Measurements from ENCODE around the gene ATP1A3. TPM values are rescaled to one million over a fixed set of nuclear protein-coding genes. Genes with fewer than 3 reads are reported as not detected.
A peak's percentile ranks its signal among the peaks of the same experiment; 100 is the strongest.
"Not testable (repeated sequence)": the region's sequence is repeated elsewhere in the genome, so short reads cannot be mapped to it uniquely, and the experiment has no call there.

The ATP1A3 gene
- total and polyA plus RNA-seq, 5 experiments from 2014 or later: 2.8 to 6.2 (median 3.4) TPM

GRCh38 chr19:41999878-42000208 lies 5.8 kb upstream of the ATP1A3 start:
- peaks cover 25 to 34% (median 31%) of the 10 kb centered on the region in 4 donors for H3K4me1 Mint-ChIP-seq
- POLR2A ChIA-PET: no interaction called here
- ATAC-seq: no peak
- H3K9me3 Mint-ChIP-seq: peaks cover 0 to 9% (median 0%) of the 10 kb centered on the region in 9 donors
- H3K27ac Mint-ChIP-seq: no peak overlapping the region
- H3K36me3 Mint-ChIP-seq: peaks cover 0 to 11% (median 5%) of the 10 kb centered on the region in 3 donors
- peak overlapping the region in 2 of 10 donors; percentile 56 to 57 for H3K4me3 Mint-ChIP-seq
- DNase-seq: no peak
- peaks cover 49 to 77% (median 66%) of the 10 kb centered on the region in 5 donors for H3K27me3 Mint-ChIP-seq

DNA sequence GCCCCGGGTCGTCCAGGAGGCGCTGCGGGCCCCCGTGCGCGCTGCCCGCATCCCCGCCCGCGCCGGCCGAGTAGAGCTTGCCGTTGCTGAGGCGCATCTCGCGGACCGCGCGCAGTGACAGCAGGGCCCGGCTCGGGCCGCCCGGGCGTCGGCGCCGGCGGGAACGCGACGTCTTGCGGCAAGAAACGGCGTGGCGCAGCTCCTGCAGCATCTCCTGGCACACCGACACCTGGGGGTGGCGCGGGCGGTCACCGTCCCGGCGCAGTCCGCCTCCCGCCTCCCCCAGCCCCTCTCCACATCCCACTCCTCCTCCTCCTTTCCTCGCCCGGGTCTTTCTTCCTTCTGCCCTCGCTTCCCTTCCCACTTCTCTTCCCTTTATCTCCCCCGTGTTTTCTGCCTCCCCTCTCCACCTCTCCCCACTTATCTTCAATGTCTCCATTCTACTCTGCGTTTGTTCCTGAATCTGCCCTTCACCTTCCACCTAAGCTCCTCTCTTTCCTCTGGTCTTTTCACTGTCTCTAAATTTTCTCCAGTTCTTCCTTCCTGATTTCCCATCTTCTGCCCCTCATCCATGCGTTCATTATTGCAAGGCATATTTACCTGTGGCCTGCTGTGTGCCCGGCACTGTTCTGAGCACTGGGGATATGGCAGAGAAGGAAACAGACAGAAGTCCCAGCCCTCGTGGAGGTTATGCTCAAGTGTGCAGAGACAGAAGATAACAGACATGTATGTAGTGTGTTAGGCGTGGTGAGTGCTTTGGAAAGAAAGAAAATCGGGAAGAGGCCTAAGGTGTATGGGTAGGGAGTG lies 5.2 kb upstream of the ATP1A3 start:
- POLR2A ChIA-PET: no interaction called here
- Mint-ChIP-seq H3K9me3 (peaks cover 0 to 9% (median 0%) of the 10 kb centered on the region in 9 donors), H3K27me3 (peaks cover 51 to 81% (median 66%) of the 10 kb centered on the region in 5 donors), H3K4me3 (peak overlapping the region in 7 of 10 donors; percentile 8 to 65 (median 56)), H3K4me1 (peaks cover 25 to 39% (median 34%) of the 10 kb centered on the region in 4 donors), H3K36me3 (peaks cover 0 to 11% (median 5%) of the 10 kb centered on the region in 3 donors), H3K27ac (peak overlapping the region in 1 of 10 donors; percentile 65)
- DNase-seq (no peak), ATAC-seq (no peak)

DNA sequence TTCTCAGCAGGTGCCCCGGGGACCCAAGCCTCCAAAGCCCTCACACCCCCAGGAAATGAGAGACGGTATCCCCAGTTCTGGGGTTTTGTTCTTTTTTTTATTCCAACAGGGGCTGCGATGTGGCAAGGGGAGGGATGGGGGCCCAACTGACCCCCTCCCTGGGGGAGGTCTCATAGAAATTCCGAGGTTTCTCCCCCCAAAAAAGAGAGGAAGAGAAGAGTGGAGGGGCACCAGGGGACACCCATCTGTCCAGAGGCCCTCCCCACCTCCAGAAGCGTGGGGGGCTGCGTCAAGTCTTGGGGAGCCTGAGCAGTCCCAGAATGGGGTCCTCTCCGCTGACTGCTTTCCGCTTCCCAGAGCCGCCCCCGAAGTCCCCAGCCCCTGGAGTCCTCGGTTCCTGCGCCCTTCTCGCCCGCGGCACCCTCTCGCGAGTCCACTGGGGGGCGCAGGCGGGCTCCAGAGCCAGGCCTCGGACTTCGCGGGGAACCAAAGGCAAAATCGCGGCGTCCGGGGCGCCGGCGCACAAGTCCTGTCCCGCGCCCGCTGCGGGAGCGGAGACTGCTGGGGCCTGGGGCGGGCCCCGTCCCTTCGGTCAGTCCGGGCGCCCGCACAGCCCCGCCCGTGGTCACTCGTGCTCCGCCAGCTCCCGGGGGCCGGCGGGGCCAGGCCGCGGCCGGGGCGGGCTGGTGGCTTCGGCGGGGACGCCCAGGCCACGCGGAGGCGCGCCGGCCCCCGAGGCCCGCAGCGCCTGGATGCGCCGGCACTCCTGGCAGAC lies 4.4 kb upstream of the ATP1A3 start:
- peak overlapping the region in 5 of 10 donors; percentile 11 to 58 (median 46) for H3K4me3 Mint-ChIP-seq
- DNase-seq (peak in 5 of 10 donors; percentile 17 to 33 (median 20)), ATAC-seq (no peak)
- POLR2A ChIA-PET: no interaction called here
- peaks cover 45 to 76% (median 58%) of the 10 kb centered on the region in 5 donors for H3K27me3 Mint-ChIP-seq
- peaks cover 0 to 11% (median 5%) of the 10 kb centered on the region in 3 donors for H3K36me3 Mint-ChIP-seq
- H3K27ac Mint-ChIP-seq: no peak overlapping the region
- H3K4me1 Mint-ChIP-seq: peaks cover 27 to 42% (median 37%) of the 10 kb centered on the region in 4 donors
- peaks cover 0 to 9% (median 0%) of the 10 kb centered on the region in 9 donors for H3K9me3 Mint-ChIP-seq

- POLR2A ChIA-PET: no interaction called here
- Mint-ChIP-seq H3K4me3 (peak overlapping the region in 9 of 10 donors; percentile 4 to 58 (median 38)), H3K4me1 (peaks cover 26 to 46% (median 40%) of the 10 kb centered on the region in 4 donors), H3K27me3 (peaks cover 45 to 76% (median 55%) of the 10 kb centered on the region in 5 donors), H3K27ac (peak overlapping the region in 1 of 10 donors; percentile 11), H3K9me3 (peaks cover 0 to 9% (median 0%) of the 10 kb centered on the region in 9 donors), H3K36me3 (peaks cover 0 to 11% (median 5%) of the 10 kb centered on the region in 3 donors)
- ATAC-seq (no peak), DNase-seq (no peak)
Measured at GRCh38 chr19:41997851-41998229, 3.8 kb upstream of the ATP1A3 start.

DNA sequence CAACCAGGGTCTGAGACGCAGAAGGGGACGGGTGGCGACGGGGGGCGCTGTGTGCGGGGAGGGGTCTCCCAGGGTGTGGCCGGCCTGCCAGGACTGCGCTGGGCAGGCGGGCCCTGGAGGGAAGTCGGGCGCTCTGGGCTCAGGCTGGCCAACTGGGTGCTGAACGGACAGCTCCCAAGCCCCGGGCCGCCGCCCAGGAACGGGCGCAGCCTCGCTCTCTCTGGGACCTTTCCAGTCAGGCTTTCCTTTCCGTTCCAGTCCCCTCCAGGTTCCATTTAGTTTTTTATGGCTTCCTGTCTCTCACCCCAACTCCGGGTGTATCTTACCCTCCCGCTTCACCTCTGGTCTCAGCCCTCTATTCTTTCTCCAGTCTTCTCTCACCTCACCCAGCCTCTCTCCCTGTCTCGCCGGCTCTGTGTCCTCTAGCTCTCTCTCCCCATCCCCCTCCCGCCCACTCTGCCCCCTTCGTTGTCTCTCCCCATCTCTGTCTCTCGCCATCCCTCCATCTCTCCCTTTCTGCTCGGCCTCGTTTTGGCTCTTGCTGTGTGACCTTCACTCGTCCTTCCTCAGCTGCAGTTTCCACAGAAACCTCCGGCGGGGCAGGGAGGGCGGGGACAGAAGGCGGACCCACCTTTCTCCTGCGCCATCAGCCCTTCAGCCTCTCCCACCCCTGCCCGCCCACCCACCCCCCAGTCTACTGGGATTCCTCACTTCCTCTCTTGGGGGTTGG lies 3.3 kb upstream of the ATP1A3 start:
- peaks cover 0 to 9% (median 0%) of the 10 kb centered on the region in 9 donors for H3K9me3 Mint-ChIP-seq
- peaks cover 0 to 11% (median 5%) of the 10 kb centered on the region in 3 donors for H3K36me3 Mint-ChIP-seq
- peak in 9 of 10 donors; percentile 13 to 72 (median 43) for DNase-seq
- peaks cover 31 to 49% (median 44%) of the 10 kb centered on the region in 4 donors for H3K4me1 Mint-ChIP-seq
- no peak overlapping the region for H3K27ac Mint-ChIP-seq
- H3K4me3 Mint-ChIP-seq: peak overlapping the region in 7 of 10 donors; percentile 11 to 51 (median 47)
- ATAC-seq: peak in 1 of 2 donors; percentile 28
- POLR2A ChIA-PET: interaction anchor here (0.5 to 0.6 kb wide), 2 partner anchors 122 to 244 kb away, joined by 4 to 5 read pairs; no protein-coding TSS in a partner anchor
- H3K27me3 Mint-ChIP-seq: peaks cover 44 to 72% (median 54%) of the 10 kb centered on the region in 5 donors

DNA sequence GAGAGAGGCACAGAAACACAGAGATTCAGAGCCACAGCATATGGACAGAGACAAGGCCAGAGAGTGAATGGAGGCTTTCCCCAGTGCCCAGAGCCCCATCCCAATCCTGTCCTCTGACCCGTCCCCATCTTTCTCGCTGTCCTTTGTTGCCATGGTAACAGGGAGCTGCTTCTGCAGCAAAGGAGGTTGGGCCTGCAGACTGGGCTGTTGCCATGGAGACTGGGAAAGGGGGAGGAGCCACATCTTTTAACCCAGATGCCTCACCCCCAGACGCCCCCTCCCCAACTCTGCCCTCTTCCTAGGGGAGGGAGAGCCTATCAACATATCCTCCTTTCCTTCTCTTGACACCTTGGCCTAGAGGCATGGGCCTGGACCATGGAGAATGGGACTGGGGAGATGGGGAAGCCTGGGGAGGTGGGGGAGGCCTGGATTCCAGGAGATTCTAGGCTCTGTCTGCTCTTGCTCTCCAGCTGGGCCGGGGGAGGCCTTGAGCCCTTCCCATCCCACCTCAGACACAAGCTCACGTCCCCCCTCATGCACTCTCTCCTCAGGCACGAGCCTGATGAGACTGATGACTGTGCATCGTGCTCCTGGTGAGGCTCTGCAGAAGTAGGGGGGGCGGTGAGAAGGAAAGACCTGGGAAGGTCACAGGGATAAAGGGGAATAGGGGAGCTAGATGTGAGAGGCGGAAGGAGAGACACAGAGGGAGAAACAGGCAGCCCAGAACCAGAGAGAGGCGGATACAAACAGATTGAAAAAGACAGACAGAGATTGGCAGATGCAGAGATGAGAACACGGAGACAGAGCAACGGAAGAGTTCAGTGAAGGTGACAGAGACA lies 2.1 kb upstream of the ATP1A3 start:
- Mint-ChIP-seq H3K4me1 (peaks cover 29 to 48% (median 43%) of the 10 kb centered on the region in 4 donors), H3K4me3 (peak overlapping the region in 9 of 10 donors; percentile 8 to 81 (median 64))
- POLR2A ChIA-PET: interaction anchor here (0.5 kb wide), 1 partner anchor 243 kb away, joined by 4 read pairs; no protein-coding TSS in a partner anchor

GRCh38 chr19:41994994-41995958 lies 1.2 kb upstream of the ATP1A3 start:
- no peak for ATAC-seq
- Mint-ChIP-seq H3K4me1 (peaks cover 29 to 48% (median 43%) of the 10 kb centered on the region in 4 donors), H3K9me3 (peaks cover 0 to 9% (median 0%) of the 10 kb centered on the region in 9 donors), H3K27me3 (peaks cover 36 to 52% (median 40%) of the 10 kb centered on the region in 5 donors), H3K36me3 (peaks cover 0 to 11% (median 5%) of the 10 kb centered on the region in 3 donors), H3K27ac (peak overlapping the region in 4 of 10 donors; percentile 7 to 54 (median 10)), H3K4me3 (peak overlapping the region; percentile 52 to 85 (median 72))
- POLR2A ChIA-PET: no interaction called here
- no peak for DNase-seq

More for the DNA sequence above, 2.1 kb upstream of the ATP1A3 start:
- H3K27ac Mint-ChIP-seq: peak overlapping the region in 1 of 10 donors; percentile 41
- H3K9me3 Mint-ChIP-seq: peaks cover 0 to 9% (median 0%) of the 10 kb centered on the region in 9 donors
- peaks cover 0 to 11% (median 5%) of the 10 kb centered on the region in 3 donors for H3K36me3 Mint-ChIP-seq
- DNase-seq (no peak), ATAC-seq (no peak)
- H3K27me3 Mint-ChIP-seq: peaks cover 42 to 61% (median 47%) of the 10 kb centered on the region in 5 donors

- H3K9me3 Mint-ChIP-seq: peaks cover 0 to 9% (median 0%) of the 10 kb centered on the region in 9 donors
- peak; percentile 13 to 22 for ATAC-seq
- peaks cover 0 to 5% (median 4%) of the 10 kb centered on the region in 3 donors for H3K36me3 Mint-ChIP-seq
- POLR2A ChIA-PET: no interaction called here
- DNase-seq: no peak
- H3K27ac Mint-ChIP-seq: no peak overlapping the region
- peak overlapping the region; percentile 52 to 85 (median 72) for H3K4me3 Mint-ChIP-seq
- peaks cover 27 to 47% (median 40%) of the 10 kb centered on the region in 4 donors for H3K4me1 Mint-ChIP-seq
- peaks cover 28 to 45% (median 33%) of the 10 kb centered on the region in 5 donors for H3K27me3 Mint-ChIP-seq
Measured at GRCh38 chr19:41994521-41994971, 516 bp upstream of the ATP1A3 start.

DNA sequence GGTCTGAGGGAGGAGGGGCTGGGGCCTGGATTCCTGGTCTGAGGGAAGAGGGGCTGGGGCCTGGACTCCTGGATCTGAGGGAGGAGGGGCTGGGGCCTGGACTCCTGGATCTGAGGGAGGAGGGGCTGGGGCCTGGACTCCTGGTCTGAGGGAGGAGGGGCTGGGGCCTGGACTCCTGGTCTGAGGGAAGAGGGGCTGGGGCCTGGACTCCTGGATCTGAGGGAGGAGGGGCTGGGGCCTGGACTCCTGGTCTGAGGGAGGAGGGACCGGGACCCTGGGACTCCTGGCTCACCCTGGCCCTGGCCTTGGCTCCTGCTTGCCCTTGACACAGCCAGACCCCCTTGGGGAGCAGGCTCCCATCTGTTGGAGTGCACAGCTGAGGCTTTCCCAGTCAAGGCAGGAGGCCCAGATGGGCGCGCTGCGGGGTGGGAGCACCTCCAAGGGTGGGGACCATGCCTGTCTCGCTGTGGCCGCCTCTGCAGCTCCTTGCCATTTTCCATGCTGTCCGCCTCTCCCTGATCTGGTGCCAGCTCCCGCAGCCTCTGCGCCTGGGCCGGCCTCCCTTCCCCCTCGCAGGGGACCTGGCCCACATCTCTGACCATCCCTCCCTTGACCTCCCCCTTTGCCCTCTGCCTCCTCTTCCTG lies 2.0 kb downstream of the ATP1A3 start:
- H3K27me3 Mint-ChIP-seq: peaks cover 18 to 26% (median 22%) of the 10 kb centered on the region in 5 donors
- DNase-seq, H3K36me3 Mint-ChIP-seq, H3K9me3 Mint-ChIP-seq, POLR2A ChIA-PET, ATAC-seq: not testable (repeated sequence)
- peaks cover 18 to 31% (median 27%) of the 10 kb centered on the region in 4 donors for H3K4me1 Mint-ChIP-seq
- H3K4me3 Mint-ChIP-seq: peak overlapping the region in 5 of 10 donors; percentile 49 to 81 (median 76)
- H3K27ac Mint-ChIP-seq: peak overlapping the region in 2 of 10 donors; percentile 68 to 72

DNA sequence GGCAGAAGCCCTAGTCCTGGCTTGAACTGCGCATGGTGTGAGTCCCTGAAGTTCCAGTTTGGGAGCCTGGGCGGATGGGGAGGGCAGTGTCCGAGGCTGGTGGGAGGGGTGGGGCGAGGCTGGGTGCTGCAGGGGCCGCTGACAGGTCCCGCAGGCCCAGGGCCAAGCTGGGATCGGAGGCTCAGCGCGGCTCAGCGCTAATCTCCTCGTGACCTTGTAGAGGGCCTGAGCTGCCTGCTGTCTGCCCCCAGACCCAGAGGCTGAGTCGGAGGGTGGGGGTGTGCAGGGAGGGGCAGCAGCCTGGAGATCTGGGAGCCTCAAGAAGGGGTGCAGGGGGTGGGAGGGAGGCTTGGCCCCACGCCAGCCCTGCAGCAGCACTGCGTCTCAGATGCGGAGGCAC lies 3.0 kb downstream of the ATP1A3 start:
- no peak overlapping the region for H3K27ac Mint-ChIP-seq
- peaks cover 11 to 16% (median 14%) of the 10 kb centered on the region in 5 donors for H3K27me3 Mint-ChIP-seq
- H3K36me3 Mint-ChIP-seq: peaks cover 0 to 18% (median 5%) of the 10 kb centered on the region in 3 donors
- no peak overlapping the region for H3K4me3 Mint-ChIP-seq
- POLR2A ChIA-PET: interaction anchor here (0.6 kb wide), 1 partner anchor 103 kb away, joined by 3 read pairs; no protein-coding TSS in a partner anchor
- peaks cover 11 to 25% (median 19%) of the 10 kb centered on the region in 4 donors for H3K4me1 Mint-ChIP-seq
- DNase-seq (no peak), ATAC-seq (no peak)
- H3K9me3 Mint-ChIP-seq: no peaks in the 10 kb centered on the region
